ENCODE data around the gene OR14C36. TPM values are rescaled to one million over a fixed set of nuclear protein-coding genes. Genes with fewer than 3 reads are reported as not detected.
"Not testable (repeated sequence)": the region's sequence is repeated elsewhere in the genome, so short reads cannot be mapped to it uniquely, and the experiment has no call there.

The OR14C36 gene
- total and polyA plus RNA-seq, 2 donors (not counting 3 experiments of a cell fraction or from before 2014, with no cell fraction given): not detected

GRCh38 chr1:248303324-248303723 lies 45.3 kb upstream of the OR14C36 start, which contains the start of gene OR2T12:
Gene OR2T12 (minus strand): TSS chr1:248303424. CDS start chr1:248295578, 7,846 bp downstream.
- TF ChIP-seq JUN (IDR thresholded peaks at IDR 0.05; ENCODE audit: borderline replicate concordance, insufficient read depth, insufficient read length, low read depth): no peak
- no peak for TF ChIP-seq GATA2 (IDR thresholded peaks at IDR 0.05; ENCODE audit: insufficient read depth, insufficient read length, low read depth, low read length)
- TF ChIP-seq MAX (IDR thresholded peaks at IDR 0.05; ENCODE audit: insufficient read depth, insufficient read length): no peak
- TF ChIP-seq MYC (IDR thresholded peaks at IDR 0.05; ENCODE audit: low read depth, low read length): no peak
- no peaks in the 10 kb centered on the region for H3K4me1 ChIP-seq (ENCODE audit: control insufficient read depth, extremely low read depth, insufficient read depth, low read length)
- no TSS peak for BruUV-seq (replicated peaks)
- no peak within 1 kb of the TSS for H3K4me3 ChIP-seq (replicated peaks in 1 of 3; ENCODE audit: insufficient read depth in 1 of 3, low read depth in 1 of 3, low read length in 3 of 3)
- intact Hi-C loops (cut with micrococcal nuclease) (no loop called here), dilution Hi-C loops (cut with MboI; ENCODE audit: extremely low pct_ligation_motif_present, low sequenced_read_pairs) (no loop called here)
- ChIA-PET POLR2A (no interaction called here), CTCF (no interaction called here)
- H3K9ac ChIP-seq (replicated peaks; ENCODE audit: extremely low read depth, insufficient read depth, low read length): no peak within 1 kb of the TSS
- no peaks in the 10 kb centered on the region for H3K79me2 ChIP-seq (ENCODE audit: control insufficient read depth, insufficient read depth, low read length)
- FAIRE-seq (no peak), DNase-seq (ENCODE audit: low read depth, low spot score) (no peak)
- H2AFZ ChIP-seq (ENCODE audit: low read depth, low read length): no peak within 1 kb of the TSS
- no peaks in the 10 kb centered on the region for H3K27me3 ChIP-seq (ENCODE audit: control insufficient read depth in 2 of 2, insufficient read depth in 2 of 2, low read length in 2 of 2)
- H3K4me2 ChIP-seq (ENCODE audit: insufficient read depth, low read length): no peak within 1 kb of the TSS
- H3K36me3 ChIP-seq (ENCODE audit: control insufficient read depth in 2 of 2, extremely low read depth in 1 of 2, insufficient read depth in 2 of 2, low read length in 2 of 2): no peaks in the 10 kb centered on the region
- no peaks in the 10 kb centered on the region for H3K9me1 ChIP-seq (replicated peaks; ENCODE audit: control insufficient read depth, extremely low read depth, insufficient read depth, low read length)
- no peaks in the 10 kb centered on the region for H4K20me1 ChIP-seq (replicated peaks; ENCODE audit: control insufficient read depth, extremely low read depth, insufficient read depth, low read length)
- H3K27ac ChIP-seq (ENCODE audit: insufficient read depth, low read depth, low read length): no peak within 1 kb of the TSS
- H3K9me3 ChIP-seq (replicated peaks; ENCODE audit: control insufficient read depth, insufficient read depth, low read length): no peaks in the 10 kb centered on the region

- dilution Hi-C loops (cut with MboI; ENCODE audit: extremely low pct_ligation_motif_present, low sequenced_read_pairs); intact Hi-C loops (cut with micrococcal nuclease); H3K4me2 ChIP-seq (ENCODE audit: insufficient read depth, low read length): not testable (repeated sequence)
These were observed 42.9 kb upstream of the OR14C36 start for GRCh38 chr1:248305672-248306071.

More at GRCh38 chr1:248305672-248306071, 42.9 kb upstream of the OR14C36 start:
- FAIRE-seq; H3K27ac ChIP-seq (ENCODE audit: insufficient read depth, low read depth, low read length); DNase-seq (ENCODE audit: low read depth, low spot score); CTCF ChIA-PET; POLR2A ChIA-PET; BruUV-seq (replicated peaks); H3K9me3 ChIP-seq (replicated peaks; ENCODE audit: control insufficient read depth, insufficient read depth, low read length); H2AFZ ChIP-seq (ENCODE audit: low read depth, low read length); H3K4me1 ChIP-seq (ENCODE audit: control insufficient read depth, extremely low read depth, insufficient read depth, low read length); H3K9ac ChIP-seq (replicated peaks; ENCODE audit: extremely low read depth, insufficient read depth, low read length); H3K36me3 ChIP-seq (ENCODE audit: control insufficient read depth in 2 of 2, extremely low read depth in 1 of 2, insufficient read depth in 2 of 2, low read length in 2 of 2); H3K27me3 ChIP-seq (ENCODE audit: control insufficient read depth in 2 of 2, insufficient read depth in 2 of 2, low read length in 2 of 2); H3K79me2 ChIP-seq (ENCODE audit: control insufficient read depth, insufficient read depth, low read length); H3K9me1 ChIP-seq (replicated peaks; ENCODE audit: control insufficient read depth, extremely low read depth, insufficient read depth, low read length); H4K20me1 ChIP-seq (replicated peaks; ENCODE audit: control insufficient read depth, extremely low read depth, insufficient read depth, low read length); H3K4me3 ChIP-seq (replicated peaks in 1 of 3; ENCODE audit: insufficient read depth in 1 of 3, low read depth in 1 of 3, low read length in 3 of 3): not testable (repeated sequence)

All from endothelial cell of umbilical vein (primary cell).